Measurements from ENCODE around the gene RAC3. TPM values are rescaled to one million over a fixed set of nuclear protein-coding genes. Genes with fewer than 3 reads are reported as not detected.

Gene RAC3
- total RNA-seq, 1 donor from 2014 or later, result 41.3 TPM

DNA sequence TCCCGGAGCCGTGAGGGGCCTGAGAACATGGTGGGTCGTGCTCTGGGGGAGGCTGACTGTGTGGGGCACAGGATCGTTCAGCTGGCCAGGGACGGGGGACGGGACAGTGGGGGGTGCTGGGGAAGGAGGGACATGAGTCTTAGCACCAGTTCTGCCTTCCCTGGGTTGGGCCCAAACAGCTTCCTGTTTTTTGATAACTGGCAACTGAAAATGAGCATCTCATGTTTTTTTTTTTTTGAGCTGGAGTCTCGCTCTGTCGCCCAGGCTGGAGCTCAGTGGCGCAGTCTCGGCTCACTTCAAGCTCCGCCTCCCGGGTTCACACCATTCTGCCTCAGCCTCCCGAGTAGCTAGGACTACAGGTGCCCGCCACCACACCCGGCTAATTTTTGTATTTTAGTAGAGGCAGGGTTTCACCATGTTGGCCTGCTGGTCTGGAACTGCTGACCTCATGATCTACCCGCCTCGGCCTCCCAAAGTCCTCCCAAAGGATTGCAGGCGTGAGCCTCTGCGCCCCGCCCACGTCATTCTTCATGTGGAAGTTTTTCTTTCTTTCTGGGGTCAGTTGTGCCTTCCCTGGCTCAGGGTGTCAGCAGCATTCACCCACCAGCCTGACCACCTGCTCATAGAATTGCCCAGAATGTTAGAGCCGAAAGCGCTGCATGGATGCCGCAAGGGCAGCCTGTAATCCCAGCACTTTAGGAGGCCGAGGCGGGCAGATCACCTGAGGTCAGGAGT is 47.7 kb upstream of the RAC3 start:
- Histone ChIP-seq H3K79me2 (ENCODE audit: insufficient read depth, low read length) (peaks cover 1% of the 10 kb centered on the region), H3K27ac (ENCODE audit: low read depth, low read length) (no peak overlapping the region), H3K27me3 (ENCODE audit: insufficient read depth, low read length) (no peaks in the 10 kb centered on the region), H2AFZ (ENCODE audit: low read depth, low read length) (no peak overlapping the region), H4K20me1 (ENCODE audit: insufficient read depth, low read length) (peaks cover 17% of the 10 kb centered on the region), H3K4me1 (ENCODE audit: insufficient read depth, low read length) (no peaks in the 10 kb centered on the region), H3K4me2 (ENCODE audit: low read length) (no peak overlapping the region), H3K9ac (ENCODE audit: low read length) (no peak overlapping the region), H3K9me3 (ENCODE audit: insufficient read depth, low read depth, low read length) (no peaks in the 10 kb centered on the region), H3K36me3 (ENCODE audit: insufficient read depth, low read length) (peaks cover 18% of the 10 kb centered on the region), H3K4me3 (ENCODE audit: insufficient read depth, low read depth, low read length) (no peak overlapping the region)
- H3K4me3 Mint-ChIP-seq (ENCODE audit: unreplicated experiment), result no peak overlapping the region
- TF ChIP-seq EZH2 (IDR thresholded peaks at IDR 0.05; ENCODE audit: insufficient read depth, low read length), result no peak
- TF ChIP-seq, protein P1, sequence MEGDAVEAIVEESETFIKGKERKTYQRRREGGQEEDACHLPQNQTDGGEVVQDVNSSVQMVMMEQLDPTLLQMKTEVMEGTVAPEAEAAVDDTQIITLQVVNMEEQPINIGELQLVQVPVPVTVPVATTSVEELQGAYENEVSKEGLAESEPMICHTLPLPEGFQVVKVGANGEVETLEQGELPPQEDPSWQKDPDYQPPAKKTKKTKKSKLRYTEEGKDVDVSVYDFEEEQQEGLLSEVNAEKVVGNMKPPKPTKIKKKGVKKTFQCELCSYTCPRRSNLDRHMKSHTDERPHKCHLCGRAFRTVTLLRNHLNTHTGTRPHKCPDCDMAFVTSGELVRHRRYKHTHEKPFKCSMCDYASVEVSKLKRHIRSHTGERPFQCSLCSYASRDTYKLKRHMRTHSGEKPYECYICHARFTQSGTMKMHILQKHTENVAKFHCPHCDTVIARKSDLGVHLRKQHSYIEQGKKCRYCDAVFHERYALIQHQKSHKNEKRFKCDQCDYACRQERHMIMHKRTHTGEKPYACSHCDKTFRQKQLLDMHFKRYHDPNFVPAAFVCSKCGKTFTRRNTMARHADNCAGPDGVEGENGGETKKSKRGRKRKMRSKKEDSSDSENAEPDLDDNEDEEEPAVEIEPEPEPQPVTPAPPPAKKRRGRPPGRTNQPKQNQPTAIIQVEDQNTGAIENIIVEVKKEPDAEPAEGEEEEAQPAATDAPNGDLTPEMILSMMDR (IDR thresholded peaks at IDR 0.05; ENCODE audit: insufficient read depth, low read depth, low read length), result no peak
- H3K36me3 Mint-ChIP-seq (ENCODE audit: low read depth, unreplicated experiment), result peaks cover 14% of the 10 kb centered on the region
- no peak overlapping the region for H3K27ac Mint-ChIP-seq (ENCODE audit: unreplicated experiment)
- DNase-seq (ENCODE audit: low read depth) (no peak), FAIRE-seq (no peak)
- H3K4me1 Mint-ChIP-seq (ENCODE audit: low read depth, unreplicated experiment), result peaks cover 5% of the 10 kb centered on the region
- no peaks in the 10 kb centered on the region for H3K9me3 Mint-ChIP-seq (ENCODE audit: unreplicated experiment)
- no peaks in the 10 kb centered on the region for H3K27me3 Mint-ChIP-seq (ENCODE audit: low read depth, unreplicated experiment)

DNA sequence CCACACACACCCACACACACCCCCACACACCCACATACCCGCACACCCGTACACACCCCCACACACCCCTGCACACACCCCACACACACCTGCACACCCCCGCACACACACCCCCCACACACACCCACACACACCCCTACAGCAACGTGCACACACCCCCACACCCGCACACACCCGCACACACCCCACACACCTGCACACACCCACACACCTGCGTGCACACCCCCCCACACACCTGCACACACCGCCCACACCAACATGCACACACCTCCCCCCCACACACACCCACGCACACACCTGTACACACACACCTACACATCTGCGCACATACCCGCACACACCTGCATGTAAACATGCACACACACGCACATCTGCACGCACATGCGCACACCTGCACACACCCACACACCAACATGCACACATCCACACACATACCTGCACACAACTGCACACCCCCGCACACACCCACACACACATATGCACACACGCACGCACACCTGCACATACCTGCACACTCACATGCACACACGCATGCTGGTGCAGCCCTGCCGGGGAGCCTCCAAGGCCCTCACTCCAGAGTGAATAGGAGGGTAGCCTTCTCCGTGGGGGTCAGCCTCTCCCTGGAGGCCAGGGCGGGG is 46.6 kb upstream of the RAC3 start:
- Mint-ChIP-seq H3K27ac (ENCODE audit: unreplicated experiment) (no peak overlapping the region), H3K9me3 (ENCODE audit: unreplicated experiment) (no peaks in the 10 kb centered on the region), H3K4me3 (ENCODE audit: unreplicated experiment) (no peak overlapping the region), H3K36me3 (ENCODE audit: low read depth, unreplicated experiment) (peaks cover 18% of the 10 kb centered on the region), H3K27me3 (ENCODE audit: low read depth, unreplicated experiment) (no peaks in the 10 kb centered on the region), H3K4me1 (ENCODE audit: low read depth, unreplicated experiment) (peaks cover 5% of the 10 kb centered on the region)
- TF ChIP-seq EZH2 (IDR thresholded peaks at IDR 0.05; ENCODE audit: insufficient read depth, low read length), result no peak
- TF ChIP-seq, protein P1 (IDR thresholded peaks at IDR 0.05; ENCODE audit: insufficient read depth, low read depth, low read length), result no peak
- Histone ChIP-seq H3K36me3 (ENCODE audit: insufficient read depth, low read length) (peaks cover 14% of the 10 kb centered on the region), H3K27me3 (ENCODE audit: insufficient read depth, low read length) (no peaks in the 10 kb centered on the region), H3K4me1 (ENCODE audit: insufficient read depth, low read length) (no peaks in the 10 kb centered on the region), H3K9ac (ENCODE audit: low read length) (no peak overlapping the region), H3K79me2 (ENCODE audit: insufficient read depth, low read length) (no peaks in the 10 kb centered on the region), H4K20me1 (ENCODE audit: insufficient read depth, low read length) (peaks cover 24% of the 10 kb centered on the region), H2AFZ (ENCODE audit: low read depth, low read length) (no peak overlapping the region), H3K4me2 (ENCODE audit: low read length) (no peak overlapping the region), H3K9me3 (ENCODE audit: insufficient read depth, low read depth, low read length) (no peaks in the 10 kb centered on the region), H3K4me3 (ENCODE audit: insufficient read depth, low read depth, low read length) (no peak overlapping the region), H3K27ac (ENCODE audit: low read depth, low read length) (no peak overlapping the region)
- DNase-seq (ENCODE audit: low read depth) (no peak), FAIRE-seq (no peak)

DNA sequence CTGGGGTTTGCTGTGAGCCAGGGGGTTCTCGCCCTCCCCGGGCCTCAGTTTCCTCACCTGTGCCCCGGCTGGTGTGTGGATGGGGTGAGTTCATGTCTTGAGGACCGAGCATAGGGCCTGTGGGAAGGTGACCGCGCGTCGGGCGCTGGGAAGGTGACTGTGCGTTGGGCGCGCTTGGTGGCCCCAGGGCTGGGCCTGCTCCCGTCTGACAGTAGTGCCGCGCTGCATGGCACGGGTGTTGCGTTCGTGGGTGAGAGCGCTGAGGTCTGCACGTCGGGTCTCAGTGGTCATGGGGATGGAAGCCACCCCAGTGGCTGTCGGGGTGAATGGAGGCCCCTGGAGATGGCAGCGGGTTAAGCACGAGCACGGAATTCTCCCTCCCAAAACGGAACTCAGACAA is 44.9 kb upstream of the RAC3 start:
- Histone ChIP-seq H3K4me3 (ENCODE audit: insufficient read depth, low read depth, low read length) (no peak overlapping the region), H3K79me2 (ENCODE audit: insufficient read depth, low read length) (no peaks in the 10 kb centered on the region), H3K4me1 (ENCODE audit: insufficient read depth, low read length) (peaks cover 3% of the 10 kb centered on the region), H3K9ac (ENCODE audit: low read length) (no peak overlapping the region), H4K20me1 (ENCODE audit: insufficient read depth, low read length) (peaks cover 35% of the 10 kb centered on the region), H3K27ac (ENCODE audit: low read depth, low read length) (no peak overlapping the region), H3K36me3 (ENCODE audit: insufficient read depth, low read length) (peaks cover 10% of the 10 kb centered on the region), H2AFZ (ENCODE audit: low read depth, low read length) (no peak overlapping the region), H3K27me3 (ENCODE audit: insufficient read depth, low read length) (no peaks in the 10 kb centered on the region), H3K4me2 (ENCODE audit: low read length) (no peak overlapping the region), H3K9me3 (ENCODE audit: insufficient read depth, low read depth, low read length) (no peaks in the 10 kb centered on the region)
- Mint-ChIP-seq H3K36me3 (ENCODE audit: low read depth, unreplicated experiment) (peaks cover 19% of the 10 kb centered on the region), H3K4me1 (ENCODE audit: low read depth, unreplicated experiment) (no peaks in the 10 kb centered on the region), H3K9me3 (ENCODE audit: unreplicated experiment) (peaks cover 5% of the 10 kb centered on the region), H3K4me3 (ENCODE audit: unreplicated experiment) (no peak overlapping the region), H3K27ac (ENCODE audit: unreplicated experiment) (no peak overlapping the region), H3K27me3 (ENCODE audit: low read depth, unreplicated experiment) (no peaks in the 10 kb centered on the region)
- no peak for DNase-seq (ENCODE audit: low read depth)
- no peak for FAIRE-seq
- TF ChIP-seq, protein P1 (IDR thresholded peaks at IDR 0.05; ENCODE audit: insufficient read depth, low read depth, low read length), result no peak
- TF ChIP-seq EZH2 (IDR thresholded peaks at IDR 0.05; ENCODE audit: insufficient read depth, low read length), result no peak

All from astrocyte (in vitro differentiated cells and primary cell).